Upper lobe of left lung (tissue), 6 donors: ENCODE measurements around the gene COL8A1. TPM values are rescaled to one million over a fixed set of nuclear protein-coding genes. Genes with fewer than 3 reads are reported as not detected.

Experiments used
- ATAC-seq, 2 donors: fragments of 200-7000 bp; cut with Tn5 transposase; one replicate each; pipeline ENCODE4 v1.9.1; 2022; ENCODE audit warnings: mild to moderate bottlenecking in 2 of 2, moderate library complexity in 2 of 2; ENCODE audit not compliant: low FRiP score in 2 of 2
- DNase-seq, 2 donors: peaks; one replicate each; pipeline ENCODE4 v3.0.0-alpha.2; 2019 to 2020
- H3K27ac ChIP-seq, 4 donors: fragments of 200-600 bp; sonication (generic); one replicate each; pipeline ENCODE4 v1.5.1; 2016 to 2019
- H3K27me3 ChIP-seq, 4 donors: fragments of 200-600 bp; sonication (generic); one replicate each; pipeline ENCODE4 v1.5.1; 2017 to 2019
- H3K36me3 ChIP-seq, 4 donors: fragments of 200-600 bp; sonication (generic); one replicate each; pipeline ENCODE4 v1.5.1; 2016 to 2019
- H3K4me1 ChIP-seq, 4 donors: fragments of 200-600 bp; sonication (generic); one replicate each; pipeline ENCODE4 v1.5.1; 2018 to 2019
- H3K4me3 ChIP-seq, 4 donors: fragments of 200-600 bp; sonication (generic); one replicate each; pipeline ENCODE4 v1.5.1; 2017 to 2019; ENCODE audit warnings: mild to moderate bottlenecking in 2 of 4, moderate library complexity in 1 of 4
- H3K9me3 ChIP-seq, 4 donors: fragments of 200-600 bp; sonication (generic); one replicate each; pipeline ENCODE4 v1.5.1; 2018 to 2019
- EP300 ChIP-seq, 4 donors: sonication (generic); formaldehyde crosslinking; IDR thresholded peaks; one replicate each; pipeline ENCODE4 v1.5.1; 2017; ENCODE audit warnings: antibody characterized with exemption in 4 of 4, control low read depth in 2 of 4
- POLR2A ChIP-seq, 4 donors: fragments of 450-650 bp; IDR thresholded peaks; one replicate each; pipeline ENCODE4 v1.5.1; 2016 to 2017; ENCODE audit warnings: antibody characterized with exemption in 4 of 4, mild to moderate bottlenecking in 2 of 4
- POLR2AphosphoS5 ChIP-seq, 2 donors: sonication (generic); formaldehyde crosslinking; IDR thresholded peaks; one replicate each; pipeline ENCODE4 v1.5.1; 2017; ENCODE audit warnings: antibody characterized with exemption in 2 of 2
- WGBS, 2 donors: methylation state at CpG; one replicate each; pipeline ENCODE4 v1.1.5; 2017 to 2018; 5-methylcytosine and 5-hydroxymethylcytosine counted together
- total RNA-seq, 6 donors: library from RNA; depleted of rRNA in 4 of 6; stranded (reverse); fragments of >200 nt in 4 of 6; gene quantifications; one replicate each; pipeline versions ENCODE4 v1.1.0 to v1.2.1, GENCODE V29; 2016 to 2021
- TF ChIP-seq, protein P1 (sequence below), 6 experiments: fragments of 450-650 bp in 4 of 6; fragments of 200-600 bp in 2 of 6; sonication (generic) in 2 of 6; IDR thresholded peaks; one replicate each; pipeline ENCODE4 v1.5.1; 2016 to 2019; ENCODE audit warnings: antibody characterized with exemption in 6 of 6
- donor health status: DM: no; HTN: no; CAD: no; lungs with moderate emphysema.
- donor health status: DM: no; HTN: yes; CAD: no; lungs with severe emphysema.

The COL8A1 gene
- total RNA-seq, 6 donors from 2014 or later = 22.0 to 209 (median 115) TPM

DNA sequence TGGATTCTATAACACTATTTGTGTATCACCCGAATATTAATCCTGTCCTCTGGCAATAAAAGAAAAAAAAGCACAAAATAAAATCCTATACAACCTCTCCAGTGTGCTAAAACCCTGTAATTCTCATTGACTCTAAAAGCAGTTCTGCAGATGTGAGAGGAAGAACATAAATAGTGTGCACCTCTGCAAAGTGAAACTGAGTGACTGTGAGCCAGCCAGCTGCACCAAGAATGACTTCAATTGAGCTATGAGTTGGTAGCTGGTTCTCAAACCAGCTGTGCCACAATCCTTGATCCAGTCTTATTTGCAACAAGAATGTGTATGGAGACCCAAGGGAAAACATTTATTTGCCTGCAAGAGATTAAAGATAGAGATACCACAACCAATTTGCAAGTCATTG is 31.2 kb upstream of the COL8A1 start:
- no peak overlapping the region for H3K27ac ChIP-seq
- ATAC-seq = no peak
- DNase-seq = no peak
- H3K4me3 ChIP-seq = no peak overlapping the region
- no peaks in the 10 kb centered on the region for H3K27me3 ChIP-seq
- H3K9me3 ChIP-seq = no peaks in the 10 kb centered on the region
- TF ChIP-seq POLR2AphosphoS5 (IDR thresholded peaks at IDR 0.05) = no peak
- TF ChIP-seq, protein P1, sequence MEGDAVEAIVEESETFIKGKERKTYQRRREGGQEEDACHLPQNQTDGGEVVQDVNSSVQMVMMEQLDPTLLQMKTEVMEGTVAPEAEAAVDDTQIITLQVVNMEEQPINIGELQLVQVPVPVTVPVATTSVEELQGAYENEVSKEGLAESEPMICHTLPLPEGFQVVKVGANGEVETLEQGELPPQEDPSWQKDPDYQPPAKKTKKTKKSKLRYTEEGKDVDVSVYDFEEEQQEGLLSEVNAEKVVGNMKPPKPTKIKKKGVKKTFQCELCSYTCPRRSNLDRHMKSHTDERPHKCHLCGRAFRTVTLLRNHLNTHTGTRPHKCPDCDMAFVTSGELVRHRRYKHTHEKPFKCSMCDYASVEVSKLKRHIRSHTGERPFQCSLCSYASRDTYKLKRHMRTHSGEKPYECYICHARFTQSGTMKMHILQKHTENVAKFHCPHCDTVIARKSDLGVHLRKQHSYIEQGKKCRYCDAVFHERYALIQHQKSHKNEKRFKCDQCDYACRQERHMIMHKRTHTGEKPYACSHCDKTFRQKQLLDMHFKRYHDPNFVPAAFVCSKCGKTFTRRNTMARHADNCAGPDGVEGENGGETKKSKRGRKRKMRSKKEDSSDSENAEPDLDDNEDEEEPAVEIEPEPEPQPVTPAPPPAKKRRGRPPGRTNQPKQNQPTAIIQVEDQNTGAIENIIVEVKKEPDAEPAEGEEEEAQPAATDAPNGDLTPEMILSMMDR (IDR thresholded peaks at IDR 0.05) = no peak
- TF ChIP-seq POLR2A (IDR thresholded peaks at IDR 0.05) = no peak
- TF ChIP-seq EP300 (IDR thresholded peaks at IDR 0.05) = no peak
- H3K36me3 ChIP-seq = no peaks in the 10 kb centered on the region
- WGBS, 2 donors = 82 to 90% methylated on average over 1 of the region's 1 CpG
- no peaks in the 10 kb centered on the region for H3K4me1 ChIP-seq

GRCh38 chr3:99614768-99615167 is 23.6 kb upstream of the COL8A1 start:
- Histone ChIP-seq H3K4me3 (no peak overlapping the region), H3K27ac (no peak overlapping the region), H3K4me1 (no peaks in the 10 kb centered on the region), H3K27me3 (no peaks in the 10 kb centered on the region), H3K9me3 (no peaks in the 10 kb centered on the region), H3K36me3 (no peaks in the 10 kb centered on the region)
- 90 to 91% methylated on average over 1 of the region's 1 CpG for WGBS, 2 donors
- DNase-seq (no peak), ATAC-seq (no peak)
- TF ChIP-seq EP300 (IDR thresholded peaks at IDR 0.05) = no peak
- no peak for TF ChIP-seq POLR2AphosphoS5 (IDR thresholded peaks at IDR 0.05)
- TF ChIP-seq, protein P1 (IDR thresholded peaks at IDR 0.05) = no peak
- no peak for TF ChIP-seq POLR2A (IDR thresholded peaks at IDR 0.05)

DNA sequence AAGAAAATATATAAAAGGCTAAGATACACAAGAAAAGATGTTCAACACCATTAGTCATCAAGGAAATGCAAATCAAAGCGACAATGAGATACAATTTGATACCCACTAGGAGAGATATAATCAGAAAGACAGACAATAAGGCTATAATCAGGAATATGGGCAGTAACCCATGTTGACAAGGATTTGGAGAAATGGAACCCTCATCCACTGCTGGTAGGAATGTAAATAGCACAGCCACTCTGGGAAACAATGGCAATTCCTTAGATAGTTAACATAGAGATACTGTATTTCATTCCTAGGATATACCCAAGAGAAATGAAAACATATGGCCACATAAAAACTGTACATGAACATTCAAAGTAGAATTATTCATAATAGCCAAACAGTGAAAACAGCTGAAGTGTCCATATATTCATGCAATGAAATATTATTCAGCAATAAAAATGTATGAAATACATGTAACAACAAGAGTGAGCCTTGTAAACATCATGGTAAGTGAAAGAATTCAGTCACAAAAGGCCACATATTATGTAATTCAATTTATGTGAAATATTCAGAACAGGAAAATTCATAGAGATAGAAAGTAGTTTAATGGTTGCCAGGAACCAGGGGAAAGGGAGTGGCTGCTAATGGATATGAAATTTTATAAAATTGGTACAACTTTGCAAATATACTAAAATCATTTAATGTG is 18.2 kb upstream of the COL8A1 start:
- ATAC-seq = no peak
- Histone ChIP-seq H3K36me3 (no peaks in the 10 kb centered on the region), H3K27ac (no peak overlapping the region), H3K4me1 (no peaks in the 10 kb centered on the region), H3K9me3 (no peaks in the 10 kb centered on the region), H3K27me3 (no peaks in the 10 kb centered on the region), H3K4me3 (no peak overlapping the region)
- WGBS, 2 donors = 88 to 91% methylated on average over 1 of the region's 1 CpG
- DNase-seq = no peak
- TF ChIP-seq POLR2AphosphoS5 (IDR thresholded peaks at IDR 0.05) (no peak), EP300 (IDR thresholded peaks at IDR 0.05) (no peak), POLR2A (IDR thresholded peaks at IDR 0.05) (no peak)
- TF ChIP-seq, protein P1 (IDR thresholded peaks at IDR 0.05) = no peak

- WGBS, 2 donors = 73 to 79% methylated on average over 2 of the region's 2 CpGs
- Histone ChIP-seq H3K36me3 (no peaks in the 10 kb centered on the region), H3K4me3 (no peak overlapping the region), H3K27me3 (no peaks in the 10 kb centered on the region), H3K27ac (no peak overlapping the region), H3K9me3 (no peaks in the 10 kb centered on the region), H3K4me1 (no peaks in the 10 kb centered on the region)
- no peak for DNase-seq
- peak in 1 of 2 donors; percentile 57 for ATAC-seq
- no peak for TF ChIP-seq POLR2A (IDR thresholded peaks at IDR 0.05)
These were observed 17.4 kb upstream of the COL8A1 start for GRCh38 chr3:99620976-99621375.

DNA sequence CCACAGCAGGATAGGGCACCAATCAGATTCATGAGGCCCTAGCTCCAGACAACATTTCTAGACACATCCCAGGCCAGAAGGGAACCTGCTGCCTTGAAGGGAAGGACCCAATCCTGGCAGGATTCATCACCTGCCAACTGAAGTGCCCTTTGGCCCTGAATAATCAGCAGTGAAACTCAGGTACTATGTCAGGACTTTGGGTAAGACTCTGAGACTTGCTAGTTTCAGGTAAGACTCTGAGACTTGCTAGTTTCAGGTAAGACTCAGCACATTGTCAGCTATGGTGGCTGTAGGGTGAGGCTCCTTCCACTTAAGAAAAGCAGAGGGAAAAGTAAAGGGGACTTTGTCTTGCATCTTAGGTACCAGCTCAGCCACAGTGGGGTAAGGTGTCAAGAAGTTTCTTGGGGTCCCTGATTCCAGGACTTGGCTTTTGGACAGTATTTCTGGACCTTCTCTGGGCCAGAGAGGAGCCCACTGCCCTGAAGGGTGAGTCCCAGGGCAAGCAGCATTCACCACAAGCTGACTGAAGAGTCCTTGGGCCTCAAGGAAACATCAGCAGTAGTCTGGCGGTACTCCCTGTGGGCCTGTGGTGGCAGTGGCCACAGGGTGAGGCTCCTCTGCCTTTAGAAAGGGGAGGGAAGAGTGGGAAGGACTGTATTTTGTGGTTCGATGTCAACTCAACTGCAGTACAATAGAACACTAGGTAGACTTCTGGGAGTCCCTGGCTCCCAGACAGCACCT is 13.7 kb upstream of the COL8A1 start:
- Histone ChIP-seq H3K9me3 (no peaks in the 10 kb centered on the region), H3K4me3 (no peak overlapping the region), H3K36me3 (no peaks in the 10 kb centered on the region), H3K27ac (no peak overlapping the region), H3K27me3 (no peaks in the 10 kb centered on the region), H3K4me1 (no peaks in the 10 kb centered on the region)
- TF ChIP-seq POLR2A (IDR thresholded peaks at IDR 0.05) (no peak), POLR2AphosphoS5 (IDR thresholded peaks at IDR 0.05) (no peak), EP300 (IDR thresholded peaks at IDR 0.05) (no peak)
- TF ChIP-seq, protein P1 (IDR thresholded peaks at IDR 0.05) = no peak
- 94 to 96% methylated on average over 2 of the region's 2 CpGs for whole genome bisulfite sequencing, 2 donors
- DNase-seq = no peak
- ATAC-seq = no peak
